Activated CD4-positive, CD25-positive, alpha-beta regulatory T cell (primary cell): Measurements from ENCODE around the gene SEMA3A.
"Not testable (repeated sequence)": the region's sequence is repeated elsewhere in the genome, so short reads cannot be mapped to it uniquely, and the experiment has no call there.

Experiments
- DNase-seq, 4 experiments: peaks; one replicate each; lab custom pipeline; 2025; lab: John Stamatoyannopoulos, UW

Gene SEMA3A

DNA sequence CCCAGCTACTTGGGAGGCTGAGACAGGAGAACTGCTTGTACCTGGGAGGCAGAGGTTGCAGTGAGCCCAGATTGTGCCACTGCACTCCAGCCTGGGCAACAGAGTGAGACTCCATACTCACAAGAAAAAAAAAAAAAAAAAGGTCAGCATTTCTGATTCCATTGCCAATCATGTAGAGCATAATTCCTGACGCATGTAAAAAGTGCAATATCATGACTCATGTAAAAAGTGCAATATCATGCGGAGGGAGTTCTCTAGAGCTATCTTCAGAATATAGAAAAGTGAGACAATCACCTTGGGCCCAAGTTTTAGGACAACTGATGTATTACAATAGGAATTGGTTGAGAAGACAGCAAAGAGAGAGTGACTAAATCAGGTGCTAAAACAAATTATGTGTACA is 85.8 kb downstream of the SEMA3A start:
- no peak for DNase-seq

DNA sequence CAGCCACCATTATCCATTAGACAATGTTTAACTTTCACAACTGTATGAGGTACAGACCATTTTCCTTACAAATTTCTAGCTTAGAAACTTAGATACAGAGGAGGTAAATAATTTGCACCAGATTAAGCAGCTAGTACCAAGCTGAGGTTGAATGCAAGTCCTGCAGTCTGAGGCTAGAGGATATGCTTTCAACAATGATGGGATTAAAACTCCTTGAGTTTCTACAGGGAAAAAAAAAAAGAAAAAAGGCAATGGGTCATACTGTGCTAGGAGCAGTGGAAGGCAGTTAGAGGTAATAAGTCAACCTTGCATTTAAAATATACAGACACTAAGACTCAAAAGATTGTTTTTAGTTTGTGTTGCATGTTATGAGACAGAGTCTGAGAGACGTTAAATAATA is 86.5 kb downstream of the SEMA3A start:
- no peak for DNase-seq

DNA sequence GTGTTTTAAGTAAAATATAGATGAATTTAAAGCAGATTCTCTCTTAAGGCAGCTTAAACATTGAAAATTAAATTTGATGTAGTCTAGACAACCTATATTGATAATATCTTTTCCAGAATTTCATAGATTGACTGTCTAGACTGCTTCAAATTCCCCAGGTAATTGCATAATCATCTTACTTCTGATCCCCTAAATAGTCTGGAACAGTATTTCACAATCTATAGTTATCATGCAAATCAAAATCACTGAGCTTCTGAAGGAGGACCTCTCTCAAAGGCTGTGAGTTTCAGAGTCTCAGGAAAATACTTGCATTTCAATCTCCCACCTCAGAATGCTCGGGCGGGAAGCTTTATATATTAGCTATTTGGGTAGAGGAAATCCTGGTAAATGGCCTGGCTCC is 87.3 kb downstream of the SEMA3A start:
- DNase-seq = no peak

DNA sequence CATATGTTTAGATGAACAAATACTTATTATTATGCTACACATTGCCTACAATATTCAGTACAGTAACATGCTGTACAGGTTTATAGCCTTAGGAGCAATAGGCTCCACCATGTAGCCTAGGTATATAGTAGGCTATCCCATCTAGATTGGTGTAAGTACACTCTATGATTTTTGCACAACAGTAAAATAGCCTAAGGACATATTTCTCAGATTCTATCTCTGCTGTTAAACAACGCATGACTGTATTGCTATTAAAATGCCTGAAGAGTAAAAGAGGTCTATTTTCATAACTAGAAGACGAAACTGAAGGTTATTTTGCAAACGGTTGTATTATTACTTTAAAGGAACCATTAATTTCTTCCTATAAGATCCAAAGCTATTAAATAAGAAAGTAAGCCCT is 88.3 kb downstream of the SEMA3A start:
- no peak for DNase-seq

DNA sequence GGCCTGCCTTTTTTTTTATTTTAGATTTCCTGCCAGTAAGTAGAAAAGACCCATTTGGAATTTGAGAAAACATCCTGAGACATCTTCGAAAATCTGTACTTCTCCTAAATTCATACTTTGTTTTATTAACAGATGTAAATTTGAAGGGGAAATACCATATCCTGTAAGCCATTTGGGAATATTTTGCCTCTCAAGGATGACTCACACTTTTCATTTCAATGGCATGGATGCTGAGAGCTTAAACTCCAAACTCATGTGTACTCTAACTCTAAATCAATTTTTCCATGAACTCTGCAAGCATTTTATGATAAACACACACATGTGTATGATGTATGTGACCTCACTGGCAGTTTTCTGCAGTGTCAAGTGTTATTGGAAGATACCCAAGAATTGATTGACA is 89.0 kb downstream of the SEMA3A start:
- DNase-seq = no peak

DNA sequence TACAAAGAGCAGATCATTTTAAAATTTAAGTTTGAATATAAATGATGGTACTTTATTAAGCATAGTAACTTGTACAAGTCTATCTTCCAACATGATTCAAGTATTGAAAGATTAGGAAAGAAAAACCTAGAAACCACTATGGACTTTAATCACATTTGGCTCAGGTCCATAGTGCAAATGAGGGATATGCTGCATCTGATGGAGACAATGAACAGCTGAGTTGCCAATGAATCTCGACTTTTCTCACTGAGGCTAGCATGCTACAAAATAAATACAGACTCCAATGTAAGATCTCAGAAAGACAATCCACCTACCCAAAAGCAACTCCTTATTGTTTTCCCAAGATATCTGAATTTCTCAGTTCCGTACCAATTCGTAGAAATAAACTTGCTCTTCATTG is 89.8 kb downstream of the SEMA3A start:
- DNase-seq = no peak

DNA sequence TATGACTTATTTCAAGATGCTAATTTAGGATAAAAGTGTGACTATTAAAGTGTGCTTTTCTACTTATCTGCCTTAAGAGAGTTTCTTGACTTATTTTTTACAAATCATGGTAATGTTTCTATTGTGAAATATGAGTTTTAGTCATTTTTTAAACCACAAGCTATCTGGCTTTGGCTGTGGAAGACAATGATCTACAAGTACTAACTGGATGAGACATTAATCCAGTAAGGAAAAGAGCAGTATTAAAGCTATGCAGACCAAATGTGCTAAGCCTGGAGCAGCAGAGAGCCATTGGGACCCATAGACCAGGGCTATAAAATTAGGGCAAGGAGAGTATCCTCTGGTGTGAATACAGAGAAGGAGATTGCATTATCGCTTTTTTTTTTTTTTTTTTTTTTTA is 92.4 kb downstream of the SEMA3A start:
- DNase-seq = no peak

DNA sequence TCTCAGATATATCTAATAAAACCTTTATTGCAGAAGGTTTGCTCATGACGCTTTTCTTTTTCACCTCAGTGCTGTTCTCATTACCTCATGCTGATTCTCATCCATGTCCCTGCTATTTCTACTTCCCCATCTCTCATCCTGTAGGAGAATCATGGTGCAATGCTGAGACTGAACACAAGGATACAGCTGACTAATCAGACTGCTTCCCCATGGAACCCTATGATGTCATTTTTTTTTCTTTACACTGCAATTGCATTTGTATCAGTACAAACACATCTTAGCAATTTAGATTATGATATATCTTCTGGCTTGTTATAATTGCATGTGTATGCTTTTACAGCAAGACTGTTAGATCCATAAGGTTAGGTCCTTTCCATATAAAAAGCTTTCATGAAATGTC is 93.7 kb downstream of the SEMA3A start:
- DNase-seq = no peak

DNA sequence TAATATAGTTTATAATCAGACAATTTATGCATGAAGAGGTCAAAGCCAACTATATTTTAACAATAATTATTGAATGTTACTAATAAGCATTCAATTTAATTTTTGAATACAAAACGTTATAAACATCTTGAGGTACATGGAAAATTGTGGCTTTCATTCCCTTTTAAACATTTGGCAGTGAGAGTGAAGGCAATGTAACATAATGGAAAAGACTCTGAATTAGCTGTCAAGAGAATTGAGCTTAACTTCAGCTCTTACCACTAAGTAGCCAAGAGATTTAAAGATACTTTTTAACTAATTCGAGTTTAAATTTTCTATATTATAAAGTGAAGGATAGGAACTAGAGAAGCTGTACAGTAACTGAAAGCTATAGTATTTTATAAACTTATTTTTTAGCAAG is 98.6 kb downstream of the SEMA3A start:
- DNase-seq = no peak

DNA sequence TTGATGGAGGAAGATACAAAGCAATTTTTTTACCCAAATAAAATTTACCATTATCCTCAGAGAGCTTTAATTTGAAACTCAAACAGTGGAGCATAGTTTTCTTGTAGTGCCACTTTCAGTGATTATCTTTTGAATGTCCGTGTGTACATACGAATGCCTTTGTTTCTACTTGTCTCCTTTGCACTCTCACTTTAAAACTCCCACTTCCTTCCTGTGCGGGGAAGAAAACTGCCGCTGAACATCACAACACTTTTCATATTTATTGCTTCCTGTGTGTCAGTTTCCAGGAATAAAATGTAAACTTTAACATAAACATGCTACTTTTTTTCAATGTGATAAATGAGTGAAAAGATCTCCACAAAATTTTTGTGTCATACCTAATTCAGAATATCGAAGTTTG is 102.4 kb downstream of the SEMA3A start:
- DNase-seq = no peak

DNA sequence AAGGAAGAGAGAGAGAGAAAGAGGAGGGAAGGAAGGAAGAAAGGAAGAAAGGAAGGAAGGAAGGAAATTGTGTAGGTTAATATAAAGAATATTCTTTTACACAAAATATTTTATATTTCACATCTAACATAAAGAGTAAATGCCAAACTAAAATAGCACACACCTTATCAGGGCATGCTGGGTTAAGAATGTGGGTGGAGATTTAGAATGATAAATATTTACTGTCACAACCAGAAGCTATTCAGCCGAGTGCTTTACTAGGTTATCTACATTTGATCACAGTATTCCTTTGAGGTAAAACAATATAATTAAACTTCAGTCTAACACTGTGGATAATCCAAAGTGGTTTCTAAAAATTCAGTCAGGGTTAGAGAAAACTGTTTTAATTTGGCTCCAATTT is 103.3 kb downstream of the SEMA3A start:
- DNase-seq = no peak

DNA sequence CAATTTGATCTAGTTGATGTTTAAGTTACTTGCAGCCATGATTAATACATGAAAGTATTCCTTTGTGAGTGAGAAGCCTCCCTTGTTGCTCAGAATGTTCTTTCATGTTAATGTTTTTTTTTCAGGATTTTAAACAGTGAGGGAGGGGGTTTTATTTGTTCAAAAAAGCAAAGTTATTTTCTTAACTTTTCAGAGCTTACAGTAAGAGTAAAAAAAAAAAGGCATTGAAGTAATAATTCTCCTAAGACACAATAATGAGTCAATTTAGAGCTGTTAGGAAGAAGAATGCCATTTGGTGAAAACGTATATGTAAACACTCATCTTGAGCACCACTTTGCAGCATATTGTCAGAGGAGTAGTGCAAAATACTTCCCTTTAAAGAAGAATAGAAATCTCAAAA is 105.8 kb downstream of the SEMA3A start:
- no peak for DNase-seq

DNA sequence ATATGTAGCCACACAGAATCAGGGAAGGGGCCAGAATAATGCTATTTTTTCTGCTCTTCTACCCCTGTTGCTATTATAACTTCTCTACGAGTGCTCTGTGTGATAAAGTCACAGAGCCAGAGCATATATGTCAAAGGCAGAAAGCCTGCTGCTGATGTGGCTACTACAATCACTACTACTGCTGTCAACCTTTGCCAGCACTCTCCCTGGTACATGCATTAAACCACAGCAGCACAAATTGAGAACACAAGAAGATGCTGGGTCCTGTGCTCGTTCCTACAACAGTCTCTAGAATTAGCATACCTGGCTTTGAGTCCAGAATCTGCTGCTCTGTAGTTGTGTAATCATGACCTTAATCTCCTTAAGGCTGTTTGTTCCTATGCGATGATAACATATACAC is 108.6 kb downstream of the SEMA3A start:
- no peak for DNase-seq

DNA sequence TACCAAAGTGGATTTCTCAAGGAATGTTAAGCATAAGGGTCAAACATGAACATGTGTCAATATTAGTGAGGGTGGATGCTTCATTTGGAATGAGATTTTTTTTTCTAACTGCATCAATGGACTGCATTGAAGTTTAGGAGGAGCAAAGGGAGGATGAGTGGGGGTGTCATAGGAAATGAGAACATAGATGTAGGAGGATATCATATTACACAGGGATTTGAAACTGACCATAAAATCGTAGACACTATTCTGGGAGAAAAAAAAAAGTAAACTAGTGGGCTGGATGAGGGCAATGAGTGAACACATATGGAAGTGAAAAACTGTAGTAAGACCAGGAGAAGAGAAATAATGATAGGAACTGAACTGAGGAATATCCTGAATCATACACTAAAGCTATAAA is 109.4 kb downstream of the SEMA3A start:
- DNase-seq = no peak

DNA sequence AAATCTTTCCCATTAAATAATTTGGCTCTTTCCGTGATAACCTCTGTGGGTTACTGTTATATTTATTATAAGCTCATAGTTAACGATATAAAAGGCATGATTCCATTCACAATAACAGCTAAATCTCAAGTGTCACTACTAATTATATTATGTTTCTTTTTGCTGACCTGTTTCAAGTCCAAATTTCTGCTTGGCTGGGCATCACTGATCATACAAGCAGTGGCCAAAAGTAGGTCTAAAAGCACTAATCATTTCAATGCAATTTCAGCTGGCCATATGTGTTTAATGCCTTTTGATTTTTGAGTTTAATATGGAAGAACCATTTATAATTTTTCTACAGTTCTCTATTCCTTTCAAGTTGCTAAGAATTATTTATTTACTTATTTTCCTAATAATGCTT is 110.7 kb downstream of the SEMA3A start:
- no peak for DNase-seq

DNA sequence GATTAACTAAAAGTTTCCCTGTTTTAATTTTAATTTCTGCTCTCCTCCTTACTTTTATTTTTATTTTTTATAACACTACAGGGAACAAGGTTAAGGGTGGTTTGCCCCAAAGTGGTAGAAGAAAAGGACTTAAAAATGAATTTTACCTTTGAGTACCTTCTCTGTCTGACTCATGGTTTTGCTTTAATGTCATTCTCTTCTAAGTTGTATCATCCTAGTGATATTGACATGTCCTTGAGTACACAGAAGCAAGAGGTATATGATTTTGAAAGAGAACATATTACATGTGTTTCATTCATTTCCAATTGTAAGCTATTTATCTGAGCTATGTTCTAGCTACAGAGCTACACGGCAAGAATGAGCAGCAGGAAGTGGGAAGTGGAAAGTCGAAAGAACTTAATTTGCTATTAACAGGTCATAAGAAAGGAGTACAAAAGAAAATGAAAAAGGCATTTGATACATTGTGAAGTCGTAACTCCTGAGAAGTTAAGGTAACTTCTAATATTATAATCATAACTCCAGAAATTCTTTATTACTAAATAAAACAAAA is 112.5 kb downstream of the SEMA3A start:
- no peak for DNase-seq

DNA sequence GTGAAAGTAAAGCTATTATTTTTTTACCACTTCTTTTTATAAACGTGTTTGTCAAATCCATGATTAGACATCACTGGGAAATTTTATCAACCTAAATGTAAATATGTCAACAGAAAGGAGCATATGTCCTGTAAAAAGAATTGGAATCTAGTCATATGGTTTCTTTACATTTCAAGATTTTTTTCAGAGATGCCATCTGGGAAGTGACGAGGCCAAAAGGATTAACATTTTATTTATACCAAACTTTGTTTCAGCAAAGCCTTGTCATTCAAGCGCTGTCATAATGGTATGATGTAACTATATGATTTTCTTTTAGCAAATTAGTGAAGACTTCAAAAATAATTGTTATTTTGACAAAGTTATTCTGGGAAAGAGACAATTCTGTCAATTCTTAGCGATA is 117.3 kb downstream of the SEMA3A start:
- no peak for DNase-seq

DNA sequence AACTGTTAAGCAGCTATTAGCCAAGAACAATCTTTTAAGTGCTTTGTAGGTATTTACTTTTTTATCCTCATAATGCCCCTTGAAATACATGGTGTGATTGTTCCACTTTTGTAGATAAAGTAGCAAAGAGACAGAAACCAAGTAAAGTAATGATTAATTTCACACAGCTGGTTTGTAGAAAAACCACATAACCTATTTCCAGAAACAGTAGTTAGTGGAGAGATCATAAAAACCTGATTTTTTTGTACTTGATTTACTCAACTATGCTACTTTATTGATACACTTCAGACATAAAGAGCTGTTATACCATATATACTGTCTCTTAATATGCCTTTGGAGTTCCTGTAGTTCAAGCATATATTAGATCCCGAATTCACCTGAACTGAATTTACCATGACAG is 118.4 kb downstream of the SEMA3A start:
- no peak for DNase-seq

DNA sequence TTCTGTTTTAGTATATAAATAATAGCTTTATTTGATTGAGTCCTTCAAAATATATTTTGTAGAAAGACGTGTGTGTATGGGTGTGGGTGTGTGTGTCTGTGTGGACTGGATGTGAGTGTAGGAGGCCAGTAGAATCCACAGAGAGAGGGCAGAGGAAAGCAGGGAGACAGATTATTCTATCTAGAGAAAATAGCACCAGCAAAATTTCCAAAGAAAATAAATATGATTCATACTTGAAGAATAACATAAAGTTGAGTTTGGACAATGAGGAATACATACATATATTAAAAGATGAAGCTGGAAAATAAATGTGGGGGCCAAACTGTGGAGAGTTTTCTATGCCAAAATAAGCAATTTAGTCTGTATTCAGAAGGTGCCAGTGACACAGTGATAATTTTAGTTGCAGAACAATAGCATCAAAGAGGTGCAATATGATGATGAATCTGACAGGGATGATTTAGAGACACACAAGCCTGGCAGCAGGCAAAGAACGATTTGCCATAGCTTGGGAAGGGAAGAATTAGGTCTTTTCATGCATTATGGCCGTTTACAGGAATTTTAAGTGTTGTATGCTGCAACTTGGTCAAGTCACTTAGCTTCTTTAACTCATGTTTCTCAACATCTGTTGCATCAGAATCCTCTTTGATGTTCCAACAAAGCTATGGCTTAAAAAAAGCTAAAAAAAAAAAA is 121.3 kb downstream of the SEMA3A start:
- DNase-seq = no peak

DNA sequence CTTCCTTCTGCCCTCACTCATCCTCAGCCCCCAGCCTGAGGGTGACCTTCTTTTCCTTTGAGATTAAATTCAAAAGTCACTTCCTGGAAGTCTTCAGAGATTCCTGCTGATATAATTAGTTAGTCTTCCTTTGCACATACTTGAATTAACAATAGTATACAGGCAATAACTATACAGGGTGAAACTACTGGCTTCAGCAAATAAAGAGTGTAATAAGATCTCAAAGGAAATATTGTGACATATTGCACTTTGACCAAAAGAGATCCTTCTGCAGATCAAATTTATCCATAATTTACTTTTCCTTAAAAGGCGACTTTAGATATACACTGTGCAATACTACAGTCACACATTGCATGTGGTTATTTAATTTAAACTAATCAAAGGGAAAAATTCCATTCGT is 123.8 kb downstream of the SEMA3A start:
- DNase-seq = no peak

DNA sequence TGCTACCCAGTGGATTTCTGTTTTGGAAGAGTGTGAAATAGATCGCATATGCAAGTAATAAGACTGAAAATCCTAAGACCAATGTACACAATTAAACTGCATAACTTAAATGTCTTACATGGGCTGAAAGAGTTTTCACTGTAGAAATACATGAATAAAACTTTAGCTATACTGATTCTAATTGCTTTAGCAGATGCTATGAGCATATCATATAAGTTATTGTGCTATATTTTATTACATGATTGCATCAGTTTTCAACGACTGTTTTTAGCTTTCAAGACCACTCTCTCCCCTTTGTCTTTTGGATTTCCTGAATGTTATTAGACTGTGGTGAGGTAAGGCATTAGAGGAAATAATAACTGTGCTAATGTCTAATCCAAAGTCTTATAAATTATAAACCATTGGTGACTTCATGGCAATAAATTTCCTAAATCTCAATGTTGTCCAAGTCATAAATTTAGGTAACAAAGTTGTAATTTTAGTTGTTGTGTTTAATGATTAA is 124.5 kb downstream of the SEMA3A start:
- no peak for DNase-seq

DNA sequence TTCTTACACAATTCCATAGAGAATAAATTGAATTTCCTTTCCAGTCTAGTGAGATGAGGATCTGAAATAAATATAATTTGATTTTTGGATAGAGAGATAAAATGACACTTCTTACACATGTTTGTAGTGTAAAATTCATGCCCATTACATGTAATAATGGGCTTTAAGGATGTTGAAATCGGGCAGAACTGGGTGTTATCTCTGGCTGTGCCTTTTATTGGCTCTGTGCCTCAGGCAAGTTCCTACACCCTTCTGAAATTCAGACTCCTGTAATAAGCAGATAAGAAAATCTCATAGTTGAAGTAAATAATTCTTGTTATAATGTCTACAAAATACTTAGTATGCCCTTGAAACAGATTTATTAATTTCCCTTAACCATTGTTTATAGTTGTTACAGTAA is 125.6 kb downstream of the SEMA3A start:
- no peak for DNase-seq

DNA sequence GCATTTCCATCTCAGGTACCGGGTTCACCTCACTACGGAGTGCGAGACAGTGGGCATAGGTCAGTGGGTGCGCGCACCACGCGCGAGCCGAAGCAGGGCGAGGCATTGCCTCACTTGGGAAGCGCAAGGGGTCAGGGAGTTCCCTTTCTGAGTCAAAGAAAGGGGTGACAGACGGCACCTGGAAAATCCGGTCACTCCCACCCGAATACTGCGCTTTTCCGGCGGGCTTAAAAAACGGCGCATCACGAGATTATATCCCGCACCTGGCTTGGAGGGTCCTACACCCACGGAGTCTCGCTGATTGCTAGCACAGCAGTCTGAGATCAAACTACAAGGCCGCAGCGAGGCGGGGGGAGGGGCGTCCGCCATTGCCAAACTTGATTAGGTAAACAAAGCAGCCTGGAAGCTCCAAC is 132.1 kb downstream of the SEMA3A start:
- not testable (repeated sequence) for DNase-seq

DNA sequence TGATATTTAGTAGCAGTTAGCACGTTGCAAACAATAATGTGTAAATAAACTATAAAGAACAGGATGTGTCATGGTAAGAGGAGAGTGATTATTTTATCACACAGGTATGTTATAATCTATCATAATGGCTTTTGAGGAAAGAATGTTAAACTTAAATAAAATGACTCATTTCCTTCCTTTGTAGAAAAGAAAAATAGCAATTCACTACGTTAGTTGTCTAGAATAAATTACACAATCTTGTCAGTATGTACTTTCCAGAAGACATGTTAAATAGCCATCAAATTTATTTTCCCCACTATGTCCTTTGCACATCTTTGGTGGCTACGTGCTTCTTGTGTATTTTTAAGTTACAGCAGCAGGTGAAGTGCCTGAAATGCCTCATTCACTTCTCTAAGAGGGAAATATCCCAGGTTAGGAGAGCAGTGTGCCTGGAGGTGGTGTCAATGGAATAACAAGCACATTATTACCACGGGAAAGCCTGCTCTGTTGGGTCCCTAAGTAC is 133.8 kb downstream of the SEMA3A start:
- DNase-seq = no peak
